HL-60 (cell line): ENCODE data around the gene TRIM14.

Experiments
- DNase-seq, 2 experiments: peaks; one replicate each; pipeline ENCODE4 v3.0.0-alpha.2; 2010 to 2020; ENCODE audit warnings: low read depth in 1 of 2, low spot score in 1 of 2
- H3K27ac ChIP-seq: fragments of 250-450 bp; sonication (Bioruptor Pico); replicated peaks from 2 replicates; pipeline ENCODE4 v1.5.1; 2020; ENCODE audit warnings: mild to moderate bottlenecking, moderate library complexity
- H3K27me3 ChIP-seq: fragments of 250-450 bp; sonication (Bioruptor Pico); 2 replicates; pipeline ENCODE4 v1.5.1; 2021; ENCODE audit warnings: mild to moderate bottlenecking, moderate library complexity; ENCODE audit not compliant: insufficient read depth, poor library complexity, severe bottlenecking
- H3K4me3 ChIP-seq: replicated peaks from 2 replicates; pipeline ENCODE4 v1.5.1; 2011; ENCODE audit warnings: mild to moderate bottlenecking, control low read depth, low read length; ENCODE audit not compliant: insufficient read depth
- CTCF ChIP-seq: IDR thresholded peaks from one replicate; pipeline ENCODE4 v1.5.1; 2011; ENCODE audit warnings: low read length, control low read depth, inconsistent platforms; ENCODE audit not compliant: insufficient read depth
- GABPA ChIP-seq: IDR thresholded peaks from 2 replicates; pipeline ENCODE4 v1.6.1; 2012; ENCODE audit warnings: low read depth
- POLR2AphosphoS5 ChIP-seq: IDR thresholded peaks from 2 replicates; pipeline ENCODE4 v1.6.1; 2012; ENCODE audit warnings: low read depth
- REST ChIP-seq: IDR thresholded peaks from 2 replicates; pipeline ENCODE4 v1.6.1; 2012; ENCODE audit warnings: low read depth; ENCODE audit not compliant: insufficient replicate concordance
- SPI1 ChIP-seq: IDR thresholded peaks from 2 replicates; pipeline ENCODE4 v1.6.1; 2012; ENCODE audit warnings: low read depth, mild to moderate bottlenecking, borderline replicate concordance

The TRIM14 gene

GRCh38 chr9:98101416-98101815 lies 17.6 kb downstream of the TRIM14 start:
- Histone ChIP-seq H3K27ac (peak overlapping the region; percentile 67), H3K27me3 (no peaks in the 10 kb centered on the region), H3K4me3 (no peak overlapping the region)
- no peak for TF ChIP-seq GABPA
- TF ChIP-seq SPI1: no peak
- TF ChIP-seq CTCF: no peak
- no peak for DNase-seq

DNA sequence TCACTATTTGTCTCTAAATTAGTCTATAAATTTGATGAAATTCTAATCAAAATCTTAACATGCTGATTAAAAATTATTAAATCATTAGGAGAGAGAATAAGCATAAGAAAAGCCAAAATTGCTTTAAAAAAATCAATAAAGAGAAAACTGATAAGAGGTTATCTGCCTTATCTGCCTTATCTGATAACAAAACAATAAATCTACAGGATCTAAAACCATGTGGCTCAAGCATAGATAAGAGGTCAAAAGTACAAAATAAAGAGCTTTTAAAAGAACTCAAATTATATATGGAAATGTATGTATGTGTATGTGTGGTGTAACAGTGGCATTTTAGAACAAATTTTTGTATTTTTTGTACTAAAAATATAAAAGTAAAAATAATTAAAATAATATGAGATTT lies 18.6 kb downstream of the TRIM14 start:
- no peaks in the 10 kb centered on the region for H3K27me3 ChIP-seq
- DNase-seq: no peak
- H3K27ac ChIP-seq: peak overlapping the region; percentile 67; the same call in 1 of the 2 replicates
- H3K4me3 ChIP-seq: no peak overlapping the region
- TF ChIP-seq CTCF (no peak), REST (no peak), SPI1 (no peak), GABPA (no peak), POLR2AphosphoS5 (no peak)

GRCh38 chr9:98099898-98100297 lies 19.1 kb downstream of the TRIM14 start:
- Histone ChIP-seq H3K27ac (no peak overlapping the region), H3K4me3 (no peak overlapping the region), H3K27me3 (no peaks in the 10 kb centered on the region)
- TF ChIP-seq REST (no peak), SPI1 (no peak), CTCF (no peak), GABPA (no peak), POLR2AphosphoS5 (no peak)
- DNase-seq: no peak

DNA sequence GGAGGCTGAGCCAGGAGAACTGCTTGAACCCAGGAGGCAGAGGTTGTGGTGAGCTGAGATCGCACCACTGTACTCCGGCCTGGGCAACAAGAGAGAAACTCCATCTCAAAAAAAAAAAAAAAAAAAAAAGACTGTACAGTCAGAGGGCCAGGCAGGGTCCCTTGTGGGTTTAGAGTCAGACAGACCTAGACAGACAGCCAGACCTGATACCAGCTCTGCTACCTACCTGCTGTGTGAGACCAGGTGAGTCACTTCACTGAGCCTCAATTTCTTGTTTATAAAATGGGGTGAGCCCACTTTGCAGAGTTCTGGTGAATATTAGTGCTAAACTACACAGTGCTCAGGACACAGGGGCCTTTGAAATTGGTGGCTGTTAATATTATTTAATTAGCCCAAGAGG lies 19.7 kb downstream of the TRIM14 start:
- TF ChIP-seq REST (no peak), POLR2AphosphoS5 (no peak), GABPA (no peak), CTCF (no peak), SPI1 (no peak)
- H3K27me3 ChIP-seq: no peaks in the 10 kb centered on the region
- H3K27ac ChIP-seq: no peak overlapping the region
- no peak overlapping the region for H3K4me3 ChIP-seq
- DNase-seq: no peak
